Measurements from ENCODE around the gene SLC37A3. TPM values are rescaled to one million over a fixed set of nuclear protein-coding genes. Genes with fewer than 3 reads are reported as not detected.

The SLC37A3 gene
- total RNA-seq, 1 donor from 2014 or later: 35.2 TPM

DNA sequence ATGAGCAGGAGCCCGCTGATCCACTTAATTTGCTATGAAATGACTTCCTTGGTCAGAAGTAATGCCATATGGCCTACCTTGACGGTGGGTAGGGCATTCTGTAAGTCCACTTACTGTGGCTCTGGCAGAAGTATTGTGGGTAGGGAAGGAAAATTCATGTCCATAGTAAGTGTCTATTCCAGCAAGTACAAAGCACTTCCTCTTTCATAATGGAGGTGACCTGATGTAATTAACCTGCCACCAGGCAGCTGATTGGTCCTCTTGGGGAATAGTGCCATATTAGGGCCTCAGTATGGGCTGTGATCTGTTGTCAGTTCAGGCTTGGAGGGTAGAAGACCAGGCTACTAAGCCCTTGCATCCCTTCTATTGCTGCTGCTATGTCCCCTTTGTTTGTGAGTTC is 103.9 kb downstream of the SLC37A3 start:
- TF ChIP-seq, protein P1, sequence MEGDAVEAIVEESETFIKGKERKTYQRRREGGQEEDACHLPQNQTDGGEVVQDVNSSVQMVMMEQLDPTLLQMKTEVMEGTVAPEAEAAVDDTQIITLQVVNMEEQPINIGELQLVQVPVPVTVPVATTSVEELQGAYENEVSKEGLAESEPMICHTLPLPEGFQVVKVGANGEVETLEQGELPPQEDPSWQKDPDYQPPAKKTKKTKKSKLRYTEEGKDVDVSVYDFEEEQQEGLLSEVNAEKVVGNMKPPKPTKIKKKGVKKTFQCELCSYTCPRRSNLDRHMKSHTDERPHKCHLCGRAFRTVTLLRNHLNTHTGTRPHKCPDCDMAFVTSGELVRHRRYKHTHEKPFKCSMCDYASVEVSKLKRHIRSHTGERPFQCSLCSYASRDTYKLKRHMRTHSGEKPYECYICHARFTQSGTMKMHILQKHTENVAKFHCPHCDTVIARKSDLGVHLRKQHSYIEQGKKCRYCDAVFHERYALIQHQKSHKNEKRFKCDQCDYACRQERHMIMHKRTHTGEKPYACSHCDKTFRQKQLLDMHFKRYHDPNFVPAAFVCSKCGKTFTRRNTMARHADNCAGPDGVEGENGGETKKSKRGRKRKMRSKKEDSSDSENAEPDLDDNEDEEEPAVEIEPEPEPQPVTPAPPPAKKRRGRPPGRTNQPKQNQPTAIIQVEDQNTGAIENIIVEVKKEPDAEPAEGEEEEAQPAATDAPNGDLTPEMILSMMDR (IDR thresholded peaks at IDR 0.05): no peak
- Histone ChIP-seq H3K27ac (no peak overlapping the region), H3K36me3 (no peaks in the 10 kb centered on the region), H3K27me3 (no peaks in the 10 kb centered on the region), H3K4me3 (no peak overlapping the region), H3K4me1 (no peaks in the 10 kb centered on the region), H3K9me3 (no peaks in the 10 kb centered on the region)
- DNase-seq: no peak
- intact Hi-C loops (cut with DNase I): no loop called here
- no peak for ATAC-seq

DNA sequence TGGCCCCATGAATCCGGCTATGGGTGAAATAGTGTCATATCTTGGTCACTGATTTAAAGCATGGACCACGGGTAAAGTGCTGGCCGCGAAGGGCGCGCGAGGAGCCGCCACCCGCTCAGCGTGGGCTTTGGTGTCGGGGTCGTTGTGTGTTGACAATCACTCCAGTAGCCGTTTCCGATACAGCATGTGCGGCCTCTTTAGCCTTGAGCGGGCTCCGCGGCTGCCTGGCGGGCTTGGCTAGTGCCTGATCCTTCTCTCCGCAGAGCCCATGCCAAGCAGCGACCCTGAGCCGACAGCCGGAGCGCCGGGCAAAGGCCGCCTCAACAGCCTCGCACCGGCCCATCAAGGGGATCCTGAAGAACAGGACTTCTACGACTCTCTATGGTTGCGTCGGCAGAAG is 105.9 kb downstream of the SLC37A3 start:
- Histone ChIP-seq H3K36me3 (no peaks in the 10 kb centered on the region), H3K27ac (no peak overlapping the region), H3K4me1 (no peaks in the 10 kb centered on the region), H3K4me3 (no peak overlapping the region), H3K27me3 (no peaks in the 10 kb centered on the region), H3K9me3 (no peaks in the 10 kb centered on the region)
- TF ChIP-seq, protein P1 (IDR thresholded peaks at IDR 0.05): no peak
- no peak for ATAC-seq
- peak; percentile 49 for DNase-seq
- intact Hi-C loops (cut with DNase I): no loop called here

DNA sequence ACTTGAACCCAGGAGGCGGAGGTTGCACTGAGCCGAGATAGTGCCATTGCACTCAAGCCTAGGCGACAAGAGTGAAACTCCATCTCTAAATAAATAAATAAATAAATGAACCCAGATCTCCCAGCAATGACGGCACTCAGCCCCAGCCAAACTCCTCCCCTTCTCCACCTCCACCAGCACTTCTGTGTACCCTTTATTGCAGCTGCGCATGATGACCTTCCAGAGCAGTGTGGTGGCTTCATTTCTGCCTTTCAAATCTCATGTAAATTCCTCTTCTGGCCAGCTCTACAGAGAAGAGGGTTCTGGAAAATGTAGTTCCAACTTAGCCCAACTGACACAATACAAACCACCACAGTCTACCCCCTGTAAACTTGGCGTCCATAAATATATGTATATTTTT is 108.5 kb downstream of the SLC37A3 start:
- H3K36me3 ChIP-seq: no peaks in the 10 kb centered on the region
- no peak overlapping the region for H3K27ac ChIP-seq
- no peaks in the 10 kb centered on the region for H3K9me3 ChIP-seq
- no peaks in the 10 kb centered on the region for H3K4me1 ChIP-seq
- no peaks in the 10 kb centered on the region for H3K27me3 ChIP-seq
- no peak overlapping the region for H3K4me3 ChIP-seq
- ATAC-seq (no peak), DNase-seq (peak; percentile 2)
- intact Hi-C loops (cut with DNase I): no loop called here
- TF ChIP-seq, protein P1 (IDR thresholded peaks at IDR 0.05): no peak

DNA sequence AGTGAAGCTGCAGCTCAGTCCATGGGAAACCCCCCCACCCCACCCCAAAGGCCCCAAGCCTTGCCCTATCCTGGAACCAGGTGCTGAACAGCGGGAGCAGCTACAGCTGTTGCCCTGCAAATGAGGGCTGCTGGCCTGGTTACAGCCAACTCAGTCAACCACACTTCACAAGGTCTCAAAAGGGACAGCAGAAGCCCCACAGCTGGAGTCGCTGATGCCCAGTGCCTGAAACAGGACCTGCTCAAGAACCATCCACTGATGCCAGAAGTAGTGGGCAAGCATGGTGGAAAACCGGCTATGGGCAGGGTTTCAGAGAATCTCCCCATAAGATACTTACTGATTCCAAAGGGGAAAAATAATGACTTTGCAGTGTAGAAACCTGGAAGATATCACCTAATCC is 110.3 kb downstream of the SLC37A3 start:
- Histone ChIP-seq H3K9me3 (no peaks in the 10 kb centered on the region), H3K36me3 (no peaks in the 10 kb centered on the region), H3K27me3 (no peaks in the 10 kb centered on the region), H3K27ac (no peak overlapping the region), H3K4me3 (no peak overlapping the region), H3K4me1 (no peaks in the 10 kb centered on the region)
- intact Hi-C loops (cut with DNase I): no loop called here
- TF ChIP-seq, protein P1 (IDR thresholded peaks at IDR 0.05): no peak
- DNase-seq: no peak
- ATAC-seq: no peak

DNA sequence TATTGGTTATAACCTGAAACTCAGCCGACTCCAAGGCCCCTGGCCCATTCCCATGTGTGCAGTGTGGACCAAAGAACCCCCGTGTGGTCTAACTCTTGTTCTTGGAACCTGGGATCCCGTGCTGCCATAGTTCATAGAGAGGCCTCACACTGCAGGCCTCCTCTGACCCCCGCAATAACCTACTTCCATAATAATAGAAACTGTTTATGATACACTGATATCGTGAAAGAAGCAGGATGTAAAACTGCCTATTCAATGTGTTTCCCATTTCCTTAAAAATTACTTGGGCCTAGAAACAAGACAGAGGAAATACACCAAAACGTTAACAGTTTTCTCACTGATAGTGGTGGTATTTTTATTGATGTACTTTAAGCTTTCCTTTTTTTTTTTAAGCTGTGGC is 112.4 kb downstream of the SLC37A3 start:
- no peak for DNase-seq
- ATAC-seq: no peak
- no peaks in the 10 kb centered on the region for H3K36me3 ChIP-seq
- no peaks in the 10 kb centered on the region for H3K9me3 ChIP-seq
- intact Hi-C loops (cut with DNase I): no loop called here
- H3K27ac ChIP-seq: no peak overlapping the region
- no peak overlapping the region for H3K4me3 ChIP-seq
- H3K27me3 ChIP-seq: no peaks in the 10 kb centered on the region
- H3K4me1 ChIP-seq: no peaks in the 10 kb centered on the region
- TF ChIP-seq, protein P1 (IDR thresholded peaks at IDR 0.05): no peak

DNA sequence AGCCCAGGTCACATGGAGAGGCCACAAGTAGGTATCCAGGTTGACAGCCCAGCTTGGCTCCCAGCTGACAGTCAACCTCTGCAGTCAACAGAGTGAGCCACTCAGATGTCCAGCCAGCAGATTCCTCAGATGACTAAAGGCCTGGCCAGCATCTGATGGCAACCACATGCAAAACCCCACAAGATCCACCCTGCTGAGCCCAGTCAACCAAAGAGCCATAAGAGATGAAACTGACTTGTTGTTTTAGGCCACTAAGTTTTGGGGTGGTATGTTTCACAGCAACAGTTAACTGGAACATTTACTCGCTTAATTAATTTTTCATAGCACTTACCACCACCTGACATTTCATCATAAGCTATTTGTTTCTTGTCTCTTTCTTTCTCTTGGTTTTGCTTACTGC is 114.3 kb downstream of the SLC37A3 start:
- H3K9me3 ChIP-seq: no peaks in the 10 kb centered on the region
- H3K27ac ChIP-seq: no peak overlapping the region
- ATAC-seq (no peak), DNase-seq (no peak)
- no peaks in the 10 kb centered on the region for H3K4me1 ChIP-seq
- H3K27me3 ChIP-seq: no peaks in the 10 kb centered on the region
- intact Hi-C loops (cut with DNase I): no loop called here
- no peaks in the 10 kb centered on the region for H3K36me3 ChIP-seq
- TF ChIP-seq, protein P1 (IDR thresholded peaks at IDR 0.05): no peak
- no peak overlapping the region for H3K4me3 ChIP-seq

Measured in upper lobe of right lung (tissue), 1 donor.